HEK293T (cell line): ENCODE measurements around the gene HGF.

Experiments used
- L3MBTL2 ChIP-seq: fragments of 450-650 bp; conservative IDR thresholded peaks from 2 replicates; pipeline ENCODE4 v1.6.1; 2016; ENCODE audit warnings: mild to moderate bottlenecking
- PKNOX1 ChIP-seq: fragments of 450-650 bp; IDR thresholded peaks from 2 replicates; pipeline ENCODE4 v1.6.1; 2016

- TF ChIP-seq L3MBTL2 (no peak), PKNOX1 (no peak)
These were observed 84.5 kb downstream of the HGF start for GRCh38 chr7:81685270-81685868.
